Measurements from ENCODE around the gene TATDN3. TPM values are rescaled to one million over a fixed set of nuclear protein-coding genes. Genes with fewer than 3 reads are reported as not detected.

TATDN3 gene
- polyA plus RNA-seq, 4 donors: 13.0 to 21.1 (median 19.8) TPM

Other genes with a start within 250 kb of the TATDN3 start
- gene ATF3, start 183.1 kb upstream of the TATDN3 start, polyA plus RNA-seq (ENCODE audit: insufficient read length in 4 of 4): 10 to 100 TPM in 3 of 4 donors, 1 to 10 TPM in 1; 7.3 to 77.3 (median 14.3) TPM
- gene BATF3, start 92.1 kb upstream of the TATDN3 start, polyA plus RNA-seq (ENCODE audit: insufficient read length in 4 of 4): 1 to 10 TPM in 3 of 4 donors, under 1 TPM in 1; 0.85 to 1.6 (median 1.4) TPM
- 10 to 100 TPM; 41.2 to 53.3 (median 43.9) TPM for gene NSL1, start 117 bp upstream of the TATDN3 start, polyA plus RNA-seq (ENCODE audit: insufficient read length in 4 of 4)
- gene SPATA45, start 55.8 kb downstream of the TATDN3 start, polyA plus RNA-seq (ENCODE audit: insufficient read length in 4 of 4): 1 to 10 TPM in 1 of 4 donors, under 1 TPM in 2, not detected in 1; 0.36 to 1.6 (median 0.55) TPM
- gene FLVCR1, start 66.4 kb downstream of the TATDN3 start, polyA plus RNA-seq (ENCODE audit: insufficient read length in 4 of 4): 10 to 100 TPM; 14.7 to 30.8 (median 24.0) TPM
- gene VASH2, start 158.6 kb downstream of the TATDN3 start, polyA plus RNA-seq (ENCODE audit: insufficient read length in 4 of 4): 10 to 100 TPM; 21.8 to 39.1 (median 28.9) TPM
- gene ANGEL2, start 224.0 kb downstream of the TATDN3 start, polyA plus RNA-seq (ENCODE audit: insufficient read length in 4 of 4): 10 to 100 TPM; 30.1 to 49.8 (median 38.3) TPM

Data from left renal pelvis (tissue), 4 donors.